ENCODE measurements around the gene DNAJB4. TPM values are rescaled to one million over a fixed set of nuclear protein-coding genes. Genes with fewer than 3 reads are reported as not detected.

Gene DNAJB4
- total and polyA plus RNA-seq, 2 of the 8 experiments (the other 6 are each of a cell fraction or from before 2014, with no cell fraction given): 6.6 to 21.8 TPM

DNA sequence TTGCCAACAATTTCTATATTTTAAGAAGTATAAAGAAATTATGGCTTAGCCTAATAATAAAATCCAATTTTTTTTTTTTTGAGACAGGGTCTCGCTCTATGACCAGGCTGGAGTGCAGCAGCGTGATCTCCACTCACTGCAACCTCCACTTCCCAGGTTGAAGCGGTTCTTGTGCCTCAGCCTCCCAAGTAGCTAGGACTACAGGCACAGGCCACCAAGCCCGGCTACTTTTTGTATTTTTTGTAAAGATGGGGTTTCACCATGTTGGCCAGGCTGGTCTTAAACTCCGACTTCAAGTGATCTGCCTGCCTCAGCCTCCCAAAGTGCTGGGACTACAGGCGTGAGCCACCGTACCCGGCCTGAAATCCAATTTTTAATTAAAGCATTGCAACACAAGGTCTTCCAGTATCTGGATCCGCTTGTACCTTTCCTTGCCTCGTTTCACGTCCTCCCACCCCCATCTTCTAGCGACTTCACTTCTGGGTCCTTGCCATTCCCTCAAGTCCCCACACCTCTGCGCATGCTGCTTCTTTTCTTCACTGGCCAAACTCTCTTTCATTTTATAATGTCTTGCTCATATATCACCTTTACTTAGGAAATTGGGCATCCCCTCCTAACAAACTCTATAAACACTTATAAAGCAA, 28.2 kb upstream of the DNAJB4 start:
- Histone ChIP-seq H2BK20ac (ENCODE audit: low read length) (no peak overlapping the region), H3K18ac (ENCODE audit: extremely low read depth, low read length) (no peak overlapping the region), H2AK5ac (ENCODE audit: low read depth, low read length) (no peak overlapping the region; the same call in 1 of the 2 replicates), H2BK15ac (ENCODE audit: low read length) (no peak overlapping the region), H3K79me2 (ENCODE audit: control insufficient read depth in 1 of 2, insufficient read depth in 2 of 2, low read length in 2 of 2) (peaks cover 50 to 96% of the 10 kb centered on the region in 2 experiments), H3K4me2 (ENCODE audit: insufficient read depth in 1 of 2, low read depth in 2 of 2, low read length in 2 of 2) (peak overlapping the region; percentile 73 to 78), H3K27me3 (replicated peaks in 1 of 4; ENCODE audit: control insufficient read depth in 3 of 4, extremely low read depth in 1 of 4, insufficient read depth in 3 of 4, low read length in 3 of 4) (no peaks in the 10 kb centered on the region), H2BK12ac (ENCODE audit: low read depth, low read length) (no peak overlapping the region), H3K23me2 (ENCODE audit: low read depth, low read length) (peaks cover 7% of the 10 kb centered on the region; the same call in 1 of the 2 replicates), H3K27ac (ENCODE audit: low read depth, low read length) (no peak overlapping the region), H2AFZ (ENCODE audit: low read length) (no peak overlapping the region), H3K4me3 (ENCODE audit: extremely low read depth in 1 of 4, insufficient read depth in 2 of 4, low read depth in 3 of 4, low read length in 4 of 4) (peak overlapping the region; percentile 95 to 100 (median 99); a peak in 7 of 8 replicates), H3K9ac (replicated peaks in 1 of 4; ENCODE audit: extremely low read depth in 1 of 4, low read depth in 3 of 4, low read length in 3 of 4) (peak overlapping the region in 2 of 4 experiments; percentile 22 to 81; a peak in 3 of 7 replicates), H4K5ac (ENCODE audit: insufficient read length, low read depth, low read length) (no peak overlapping the region), H2BK120ac (replicated peaks; ENCODE audit: low read depth, low read length) (no peak overlapping the region), H3K14ac (ENCODE audit: insufficient read length) (no peak overlapping the region), H3K23ac (ENCODE audit: insufficient read length) (no peak overlapping the region), H4K8ac (ENCODE audit: extremely low read depth, insufficient read depth, low read length) (no peak overlapping the region), H3K9me3 (ENCODE audit: insufficient read depth in 2 of 2, low read depth in 1 of 2, low read length in 1 of 2) (no peaks in the 10 kb centered on the region), H3K56ac (replicated peaks; ENCODE audit: insufficient read length, low read depth, low read length) (no peak overlapping the region), H4K91ac (replicated peaks; ENCODE audit: insufficient read length, low read length) (no peak overlapping the region), H2BK5ac (ENCODE audit: low read depth, low read length) (no peak overlapping the region), H4K20me1 (replicated peaks in 1 of 2; ENCODE audit: control insufficient read depth in 1 of 2, insufficient read depth in 2 of 2, low read length in 2 of 2) (peaks cover 17 to 30% of the 10 kb centered on the region in 2 experiments), H3K36me3 (ENCODE audit: control insufficient read depth in 2 of 4, insufficient read depth in 4 of 4, low read length in 3 of 4) (peaks cover 0 to 34% (median 0%) of the 10 kb centered on the region in 4 experiments; a peak in 2 of 8 replicates), H3K79me1 (ENCODE audit: low read depth, low read length) (no peaks in the 10 kb centered on the region; the same call in 1 of the 2 replicates), H3K4ac (replicated peaks; ENCODE audit: insufficient read length, low read depth, low read length) (no peak overlapping the region), H3K4me1 (replicated peaks in 1 of 4; ENCODE audit: control insufficient read depth in 3 of 4, insufficient read depth in 4 of 4, low read length in 3 of 4) (peaks cover 0 to 17% (median 4%) of the 10 kb centered on the region in 4 experiments; a peak in 3 of 7 replicates)
- TF ChIP-seq POLR2AphosphoS5 (IDR thresholded peaks at IDR 0.05; ENCODE audit: low read depth, low read length): peak; percentile 65; the same call in 1 of the 2 replicates
- TF ChIP-seq GTF2F1 (IDR thresholded peaks at IDR 0.05; ENCODE audit: borderline replicate concordance, low read depth, low read length): no peak
- 73% methylated on average over 13 of the region's 13 CpGs; no CpG with 5 or more reads in 1 of the 2 experiments for WGBS, 2 experiments (ENCODE audit: extremely low coverage in 1 of 2, insufficient coverage in 1 of 2, insufficient read length in 1 of 2, insufficient replicate concordance in 2 of 2, low coverage in 1 of 2, low lambda C conversion rate in 2 of 2, missing lambda C conversion rate in 1 of 2)
- FAIRE-seq (no peak), DNase-seq (ENCODE audit: low read depth in 1 of 2, low spot score in 2 of 2) (no peak)
- POLR2A ChIA-PET (ENCODE audit: partially characterized antibody): interaction anchor here (0.6 to 9.3 kb wide), 24 partner anchors 9 to 294 kb away, joined by 3 to 180 read pairs (median 4); partner anchors contain the start of genes DNAJB4 and ZZZ3
- CTCF ChIA-PET (ENCODE audit: partially characterized antibody): interaction anchor here (1.2 to 3.5 kb wide), 3 partner anchors 8 to 138 kb away, joined by 3 to 20 read pairs (median 5); no protein-coding TSS in a partner anchor
